Transverse colon (tissue), 4 donors: ENCODE results near the gene SUGCT.

Experiments used
- POLR2AphosphoS5 ChIP-seq, 3 donors: sonication (generic); formaldehyde crosslinking; IDR thresholded peaks; one replicate each; pipeline ENCODE4 v1.6.1; 2016; ENCODE audit warnings: antibody characterized with exemption in 3 of 3
- TF ChIP-seq, protein P1 (sequence below), 5 experiments: fragments of 200-600 bp in 3 of 5; fragments of 450-650 bp in 2 of 5; sonication (generic) in 3 of 5; IDR thresholded peaks; 1 replicate in 2 of 5; 2 replicates in 3 of 5; pipeline ENCODE4 v1.5.1; 2016 to 2017; ENCODE audit warnings: antibody characterized with exemption in 5 of 5, inconsistent platforms in 3 of 5, mild to moderate bottlenecking in 2 of 5, moderate library complexity in 1 of 5

DNA sequence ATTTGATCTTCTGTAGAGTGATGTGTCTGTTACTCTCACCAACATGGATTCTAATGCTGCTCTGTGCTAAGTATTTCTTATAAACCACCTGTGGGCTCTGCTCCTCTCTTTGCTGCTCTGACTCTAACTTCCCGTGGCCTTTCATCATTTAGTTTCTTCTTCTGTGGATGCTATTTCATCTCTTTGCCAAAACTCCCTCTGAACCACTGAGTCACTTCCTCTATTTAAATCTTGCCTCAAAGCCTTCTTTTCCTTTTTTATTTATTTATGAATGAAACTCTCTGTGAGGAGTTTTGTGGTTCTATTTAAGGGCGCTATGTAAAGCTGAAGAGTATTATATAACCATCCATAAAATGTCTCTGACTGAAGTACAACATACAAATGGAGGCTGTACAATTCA, 538.5 kb downstream of the SUGCT start:
- no peak for TF ChIP-seq POLR2AphosphoS5 (IDR thresholded peaks at IDR 0.05)
- TF ChIP-seq, protein P1, sequence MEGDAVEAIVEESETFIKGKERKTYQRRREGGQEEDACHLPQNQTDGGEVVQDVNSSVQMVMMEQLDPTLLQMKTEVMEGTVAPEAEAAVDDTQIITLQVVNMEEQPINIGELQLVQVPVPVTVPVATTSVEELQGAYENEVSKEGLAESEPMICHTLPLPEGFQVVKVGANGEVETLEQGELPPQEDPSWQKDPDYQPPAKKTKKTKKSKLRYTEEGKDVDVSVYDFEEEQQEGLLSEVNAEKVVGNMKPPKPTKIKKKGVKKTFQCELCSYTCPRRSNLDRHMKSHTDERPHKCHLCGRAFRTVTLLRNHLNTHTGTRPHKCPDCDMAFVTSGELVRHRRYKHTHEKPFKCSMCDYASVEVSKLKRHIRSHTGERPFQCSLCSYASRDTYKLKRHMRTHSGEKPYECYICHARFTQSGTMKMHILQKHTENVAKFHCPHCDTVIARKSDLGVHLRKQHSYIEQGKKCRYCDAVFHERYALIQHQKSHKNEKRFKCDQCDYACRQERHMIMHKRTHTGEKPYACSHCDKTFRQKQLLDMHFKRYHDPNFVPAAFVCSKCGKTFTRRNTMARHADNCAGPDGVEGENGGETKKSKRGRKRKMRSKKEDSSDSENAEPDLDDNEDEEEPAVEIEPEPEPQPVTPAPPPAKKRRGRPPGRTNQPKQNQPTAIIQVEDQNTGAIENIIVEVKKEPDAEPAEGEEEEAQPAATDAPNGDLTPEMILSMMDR (IDR thresholded peaks at IDR 0.05) = no peak
